Occipital lobe (tissue), 2 donors: ENCODE measurements around the gene AARS2. TPM values are rescaled to one million over a fixed set of nuclear protein-coding genes. Genes with fewer than 3 reads are reported as not detected.

ENCODE experiments used
- DNase-seq: peaks from one replicate; lab custom pipeline; 2025; lab: John Stamatoyannopoulos, UW
- total RNA-seq: library from RNA; depleted of rRNA; stranded (reverse); fragments of >200 nt; gene quantifications from one replicate; pipeline ENCODE4 v1.2.3, GENCODE V29; 2014

Gene AARS2
- total RNA-seq, 1 donor from 2014 or later = 14.5 TPM

DNA sequence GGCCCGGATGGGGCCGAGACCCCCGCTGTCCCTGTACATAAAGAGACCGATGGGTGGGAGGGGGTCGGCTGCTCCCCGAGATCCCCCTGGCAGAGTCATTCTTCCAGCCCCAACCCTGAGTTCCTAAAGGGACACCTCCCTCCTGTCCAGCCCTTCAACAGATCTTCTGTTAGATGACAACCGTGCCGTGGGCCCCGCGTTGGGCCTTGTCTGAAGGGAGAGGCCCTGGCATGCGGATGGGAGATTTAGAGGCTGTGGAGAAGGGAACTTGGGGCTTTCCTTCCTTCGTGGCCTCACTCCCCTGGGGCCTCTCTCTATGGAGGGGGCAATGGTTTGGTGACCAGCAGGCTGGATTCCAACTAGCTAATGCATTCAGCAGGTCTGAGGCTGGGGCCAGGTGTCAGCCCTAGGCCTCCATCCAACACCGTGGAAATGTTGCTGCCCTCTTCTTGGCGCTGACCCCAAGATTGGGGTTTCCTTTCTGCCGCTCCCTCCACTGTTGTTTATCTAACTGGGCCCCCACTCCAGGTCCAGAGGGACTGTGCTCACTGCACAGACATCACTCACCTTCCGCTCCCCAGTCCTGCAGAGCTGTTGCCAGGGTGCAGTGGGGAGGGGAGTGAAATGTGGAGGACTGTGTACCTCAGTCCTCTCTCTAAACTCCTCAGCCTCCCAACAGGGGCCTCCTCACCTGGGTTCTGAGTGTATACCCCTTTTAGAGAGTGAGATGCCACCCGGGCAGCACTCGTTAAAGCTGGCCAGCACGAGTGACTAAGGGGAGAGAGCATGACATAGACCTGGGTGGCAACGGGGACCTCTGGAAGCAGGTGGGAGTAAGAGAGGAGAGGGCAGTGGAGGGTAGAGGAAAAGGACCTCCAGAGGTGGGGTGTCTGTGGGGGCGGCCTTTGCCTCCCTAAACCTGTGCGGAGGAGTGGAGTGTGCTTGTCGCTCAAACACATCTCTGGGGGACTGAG lies 36.2 kb downstream of the AARS2 start:
- DNase-seq = no peak

GRCh38 chr6:44275749-44276648 lies 37.1 kb downstream of the AARS2 start:
- DNase-seq = no peak

GRCh38 chr6:44275271-44275748 lies 37.8 kb downstream of the AARS2 start:
- DNase-seq = no peak

DNA sequence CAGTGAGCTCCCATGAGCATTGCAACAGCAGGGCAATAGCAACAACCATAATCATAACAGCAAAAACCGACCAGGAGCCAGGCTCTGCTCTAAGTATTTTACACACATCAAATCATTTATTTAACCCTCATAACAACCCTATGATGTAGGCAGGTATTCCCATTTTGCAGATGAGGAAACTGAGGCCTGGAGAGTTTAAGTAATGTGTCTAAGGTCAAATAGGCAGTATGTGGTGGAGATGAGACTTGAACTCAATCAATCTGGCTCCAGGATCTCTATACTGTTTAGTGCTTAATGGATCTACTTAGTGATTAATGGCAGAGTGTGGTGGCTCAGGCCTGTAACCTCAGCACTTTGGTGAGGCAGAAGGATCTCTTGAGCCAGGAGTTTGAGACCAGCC lies 39.5 kb downstream of the AARS2 start:
- no peak for DNase-seq

DNA sequence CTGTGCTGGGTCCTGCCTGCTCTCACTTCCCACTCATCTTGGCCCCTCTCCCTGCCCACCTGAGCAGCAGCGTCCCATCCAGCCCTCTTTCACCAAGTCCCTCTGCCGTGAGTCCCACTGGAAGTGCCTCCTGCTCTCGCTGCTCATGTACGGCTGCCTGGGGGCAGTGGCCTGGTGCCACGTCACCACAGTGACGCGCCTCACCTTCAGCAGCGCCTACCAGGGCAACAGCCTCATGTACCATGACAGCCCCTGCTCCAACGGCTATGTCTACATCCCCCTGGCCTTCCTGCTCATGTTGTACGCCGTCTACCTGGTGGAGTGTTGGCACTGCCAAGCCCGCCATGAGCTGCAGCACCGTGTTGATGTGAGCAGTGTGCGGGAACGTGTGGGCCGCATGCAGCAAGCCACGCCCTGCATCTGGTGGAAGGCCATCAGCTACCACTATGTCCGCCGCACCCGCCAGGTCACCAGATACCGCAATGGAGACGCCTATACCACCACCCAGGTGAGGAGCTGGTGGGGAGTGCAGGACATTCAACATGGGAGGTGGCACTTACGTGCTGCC lies 40.1 kb downstream of the AARS2 start:
- DNase-seq = no peak

DNA sequence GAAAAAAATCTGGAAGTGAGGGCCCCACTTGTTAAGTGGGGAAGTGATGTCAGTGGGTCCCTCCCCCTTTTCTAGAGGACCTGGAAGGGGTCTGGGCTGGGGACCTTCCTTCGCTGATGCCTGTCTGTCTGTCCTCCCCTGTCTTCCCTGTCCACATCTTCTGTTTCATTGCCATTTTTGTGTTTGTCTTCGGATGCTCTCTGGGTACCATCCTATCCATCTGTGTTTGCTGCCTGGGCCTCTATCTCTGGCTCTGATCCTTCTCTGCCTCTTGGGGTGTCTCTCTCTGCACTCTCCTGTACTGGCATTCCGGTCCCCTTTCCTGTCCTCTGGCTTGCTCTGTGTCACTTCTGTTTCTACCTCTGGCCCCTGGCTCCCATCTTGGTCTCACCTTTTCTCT lies 40.6 kb downstream of the AARS2 start:
- no peak for DNase-seq

DNA sequence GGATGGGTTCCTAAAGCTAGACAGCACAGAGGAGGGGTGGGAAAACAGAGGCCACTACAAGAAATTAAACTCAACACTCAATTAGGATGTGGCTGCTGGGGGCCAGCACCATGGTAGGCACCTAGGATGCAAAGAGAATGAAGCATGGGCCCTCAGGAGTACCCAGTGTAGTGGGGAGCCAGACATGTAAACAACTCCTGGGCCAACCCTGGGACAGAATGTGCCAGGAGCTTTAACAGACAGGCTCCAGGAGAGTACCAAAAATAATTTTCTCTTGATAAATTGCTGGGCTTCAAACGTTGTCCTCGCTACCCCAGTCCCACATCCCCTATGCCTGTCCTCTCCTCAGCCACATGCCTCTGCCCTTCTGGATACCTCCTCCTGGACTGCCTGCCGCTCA lies 41.2 kb downstream of the AARS2 start:
- DNase-seq = no peak

DNA sequence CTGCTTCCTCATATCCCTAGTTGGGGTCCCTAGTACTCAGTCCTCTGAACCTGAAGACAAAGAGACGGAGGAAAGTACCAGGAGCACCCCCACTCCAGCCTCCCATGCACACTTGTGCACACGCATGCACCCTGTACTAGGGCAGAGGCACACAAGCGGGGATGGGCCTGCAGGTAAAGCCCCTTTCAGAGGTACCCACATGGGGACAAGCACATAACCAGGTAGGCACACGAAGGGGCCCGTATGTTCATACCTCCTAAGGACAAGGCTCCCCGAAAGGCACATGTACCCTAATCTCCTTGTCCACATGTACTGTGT lies 41.8 kb downstream of the AARS2 start:
- DNase-seq = no peak

DNA sequence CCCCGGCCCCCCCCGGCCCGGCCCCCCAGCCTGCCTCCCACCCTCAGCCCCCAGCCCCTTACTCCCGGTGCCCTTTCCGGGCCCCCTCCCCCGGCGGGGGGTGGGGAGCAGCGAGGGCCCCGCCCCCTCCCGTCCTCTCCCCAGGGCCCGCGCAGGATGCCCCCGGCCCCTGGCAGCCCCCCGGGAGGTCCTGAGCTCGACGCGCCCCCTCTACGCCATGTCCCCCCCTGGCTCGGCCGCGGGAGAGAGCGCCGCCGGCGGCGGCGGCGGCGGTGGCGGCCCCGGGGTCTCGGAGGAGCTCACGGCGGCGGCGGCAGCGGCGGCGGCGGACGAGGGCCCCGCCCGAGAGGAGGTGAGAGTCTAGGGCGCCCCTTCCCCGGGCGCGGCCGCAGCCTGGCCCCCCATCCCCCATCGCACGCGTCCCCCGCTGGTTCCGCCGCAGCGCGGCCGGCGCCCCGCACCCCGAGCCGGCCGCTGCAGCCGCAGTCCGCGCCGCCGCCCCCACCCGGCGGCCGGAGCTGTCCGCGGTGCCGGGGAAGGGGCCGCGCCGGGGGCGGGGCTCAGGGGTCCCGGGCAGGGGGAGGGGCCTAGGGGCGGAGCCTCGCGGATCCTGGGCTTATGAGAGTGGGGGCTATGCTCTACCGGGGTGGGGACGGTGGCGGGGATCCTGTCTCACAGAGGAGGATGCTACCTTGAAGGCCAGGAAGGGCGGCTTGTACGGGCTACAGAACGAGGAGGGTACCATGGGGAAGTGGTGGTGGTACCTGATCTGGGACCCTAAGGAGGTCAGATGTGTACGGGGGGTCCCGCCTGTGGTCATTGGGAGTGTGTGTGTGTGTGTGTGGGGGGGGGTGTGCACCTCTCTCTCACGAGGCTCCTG lies 42.4 kb downstream of the AARS2 start:
- DNase-seq = no peak

- peak; percentile 53 for DNase-seq
Measured at GRCh38 chr6:44269921-44270525, 43.1 kb downstream of the AARS2 start, which contains the start of gene TMEM151B. TMEM151B (plus strand) TSS chr6:44270450; CDS start chr6:44270743, 293 bp downstream.

DNA sequence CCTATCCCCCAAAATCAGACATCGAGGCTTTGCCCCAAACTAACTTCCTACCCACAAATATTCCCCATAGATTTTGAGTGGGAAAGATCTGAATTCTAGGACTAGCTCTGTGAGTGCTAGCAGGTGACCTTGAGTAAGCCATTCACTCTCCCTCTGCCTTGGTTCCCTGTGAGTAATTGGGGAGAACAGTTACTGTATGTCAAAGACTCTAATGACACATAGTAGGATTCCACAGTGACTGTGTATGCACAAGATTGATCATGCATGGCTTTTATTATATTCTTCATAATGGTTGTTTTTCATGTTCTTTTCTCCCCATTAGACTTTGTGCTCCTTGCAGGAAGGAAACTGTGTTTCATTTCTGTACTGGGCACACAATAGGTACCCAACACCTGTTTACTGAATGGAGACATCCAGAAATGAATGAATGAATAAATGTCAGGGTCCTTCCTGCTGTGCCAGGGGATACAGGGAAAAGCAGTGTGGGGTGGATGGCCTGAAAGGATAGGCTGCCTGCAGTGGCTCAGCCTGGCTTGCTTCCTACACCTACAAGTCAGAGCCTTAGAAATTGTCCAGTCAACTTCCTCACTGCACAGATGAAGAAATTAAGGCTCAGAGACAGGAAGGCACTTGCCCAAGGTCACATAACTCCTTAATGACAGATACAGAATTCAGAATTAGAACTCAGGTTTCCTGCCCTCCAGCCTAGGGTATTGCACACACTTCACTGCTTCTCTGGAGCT lies 43.8 kb downstream of the AARS2 start:
- no peak for DNase-seq

DNA sequence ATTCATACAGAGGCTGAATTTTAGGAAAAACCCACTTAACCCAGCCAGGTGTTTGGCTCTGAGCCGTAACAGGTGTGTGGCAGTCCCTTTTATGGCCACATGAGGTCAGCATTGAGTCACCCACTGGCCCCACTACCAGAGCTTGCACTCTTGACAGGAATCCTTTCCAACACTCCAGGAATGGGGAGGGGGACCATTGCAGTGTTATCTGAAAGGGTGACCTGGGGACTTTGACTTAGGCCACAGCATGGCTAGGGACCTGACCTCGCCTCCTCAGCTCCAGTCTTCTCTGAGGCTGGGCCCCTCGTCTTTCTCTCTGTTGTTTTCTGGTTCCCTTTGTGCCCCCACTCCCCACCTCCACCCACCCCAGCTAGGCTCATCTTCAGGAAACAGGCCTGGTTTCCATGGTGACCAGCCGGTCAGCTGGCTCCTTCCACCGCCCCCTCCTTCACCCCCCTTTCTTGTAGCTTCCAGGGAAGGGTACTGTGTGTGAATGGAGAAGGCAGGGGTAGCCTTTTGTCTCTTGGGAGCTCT lies 45.0 kb downstream of the AARS2 start:
- DNase-seq = peak; percentile 40

- DNase-seq = no peak
Measured at GRCh38 chr6:44267252-44267651, 45.9 kb downstream of the AARS2 start.

DNA sequence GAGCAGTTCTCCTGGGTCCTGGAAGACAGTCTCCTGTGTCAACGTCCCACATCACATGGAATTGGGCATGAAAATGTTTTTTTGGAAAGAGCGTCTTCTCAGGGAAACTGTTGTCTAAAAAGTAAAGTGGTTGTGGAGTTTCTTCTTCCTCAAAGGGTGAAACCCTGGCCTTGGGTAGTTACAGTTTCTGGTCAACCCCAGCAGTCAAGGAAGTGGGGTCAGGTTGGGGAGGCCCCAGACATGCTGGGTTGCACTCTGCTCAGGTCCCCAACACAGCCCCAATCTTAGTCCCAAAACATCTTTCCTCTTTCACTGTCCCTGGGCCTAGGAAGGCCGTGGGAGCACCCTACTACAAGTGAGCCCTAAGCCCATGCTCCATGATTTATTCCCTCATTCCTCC lies 46.8 kb downstream of the AARS2 start:
- no peak for DNase-seq

- no peak for DNase-seq
Measured at GRCh38 chr6:44265722-44266233, 47.4 kb downstream of the AARS2 start.

DNA sequence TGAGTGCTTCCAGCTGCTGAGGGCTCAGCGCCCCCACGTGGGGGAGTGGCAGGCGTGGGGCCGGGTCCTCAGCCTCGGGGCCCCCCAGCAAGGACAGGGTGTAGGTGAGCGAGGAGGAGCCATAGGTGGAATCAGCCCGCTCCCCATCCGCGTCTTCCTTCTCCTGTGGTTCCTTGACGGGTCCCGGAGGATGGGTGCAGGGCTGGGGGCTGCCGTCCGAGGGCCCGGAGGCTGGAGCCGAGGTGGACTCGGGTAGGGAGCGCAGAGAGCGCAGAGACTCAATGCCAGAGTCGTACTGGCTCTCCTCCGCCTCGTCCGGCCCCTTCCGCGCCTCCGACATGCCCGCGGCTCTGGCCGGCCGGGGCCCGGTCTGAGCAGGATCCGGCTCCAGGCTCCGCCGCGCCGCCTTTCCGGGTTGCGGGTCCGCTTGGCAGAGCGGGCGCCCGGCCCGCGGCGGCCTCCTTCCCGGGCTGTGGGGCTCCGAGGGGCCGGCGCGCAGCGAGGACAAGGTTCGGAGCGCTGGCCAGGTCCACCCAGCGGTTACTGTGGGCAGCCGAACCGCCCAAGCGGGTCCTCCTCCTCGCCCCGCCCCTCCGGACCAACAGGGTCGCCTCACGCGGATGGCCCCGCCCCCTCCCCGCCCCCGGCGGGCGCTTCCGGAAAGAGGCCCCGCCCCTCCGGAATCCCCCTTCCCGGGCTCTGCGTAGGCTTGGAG lies 48.0 kb downstream of the AARS2 start, which contains the start of gene NFKBIE:
TSS of gene NFKBIE (minus strand) at position 545 of the 715 bp plus-strand sequence. CDS start at position 340, 205 bp downstream.
- peak; percentile 89 for DNase-seq

- no peak for DNase-seq
Measured at GRCh38 chr6:44264154-44265006, 48.8 kb downstream of the AARS2 start.
